Neuronal stem cell (in vitro differentiated cells): ENCODE data around the gene RGS11.

Experiments
- DNase-seq: peaks from one replicate; pipeline ENCODE4 v3.0.0-alpha.2; 2013; ENCODE audit warnings: low spot score
- H2AFZ ChIP-seq: one replicate; pipeline ENCODE4 v1.6.1; 2013; ENCODE audit warnings: mild to moderate bottlenecking, low read length, inconsistent platforms
- H2AK5ac ChIP-seq: 2 replicates; pipeline ENCODE4 v1.6.1; 2013; ENCODE audit warnings: low read depth, mild to moderate bottlenecking, inconsistent platforms, low read length, moderate library complexity, mixed read lengths
- H2BK120ac ChIP-seq: 2 replicates; pipeline ENCODE4 v1.6.1; 2013; ENCODE audit warnings: low read depth, mild to moderate bottlenecking, inconsistent platforms, low read length, moderate library complexity, mixed read lengths
- H2BK12ac ChIP-seq: one replicate; pipeline ENCODE4 v1.6.1; 2013; ENCODE audit warnings: low read length, inconsistent platforms
- H2BK15ac ChIP-seq: 2 replicates; pipeline ENCODE4 v1.6.1; 2013; ENCODE audit warnings: mild to moderate bottlenecking, low read length, inconsistent platforms, mixed read lengths
- H2BK5ac ChIP-seq: one replicate; pipeline ENCODE4 v1.6.1; 2013; ENCODE audit warnings: inconsistent platforms, mild to moderate bottlenecking, low read length, moderate library complexity
- H3K14ac ChIP-seq: one replicate; pipeline ENCODE4 v1.6.1; 2013; ENCODE audit warnings: low read length, inconsistent platforms
- H3K18ac ChIP-seq: 2 replicates; pipeline ENCODE4 v1.6.1; 2013; ENCODE audit warnings: low read length, inconsistent platforms
- H3K23ac ChIP-seq: 2 replicates; pipeline ENCODE4 v1.6.1; 2013; ENCODE audit warnings: low read depth, mild to moderate bottlenecking, mixed read lengths, low read length, inconsistent platforms; ENCODE audit not compliant: poor library complexity
- H3K27ac ChIP-seq: replicated peaks from 3 replicates; pipeline ENCODE4 v1.5.1; 2013; ENCODE audit warnings: low read length, inconsistent platforms
- H3K27me3 ChIP-seq, 3 experiments: 2 replicates each; pipeline ENCODE4 v1.6.1; 2013; ENCODE audit warnings: low read length in 3 of 3, mild to moderate bottlenecking in 2 of 3, inconsistent platforms in 1 of 3, low read depth in 1 of 3, mixed read lengths in 1 of 3, moderate library complexity in 1 of 3; ENCODE audit not compliant: control insufficient read depth in 3 of 3, insufficient read depth in 3 of 3
- H3K36me3 ChIP-seq, 2 donors: replicated peaks in 1 of 2; 2 replicates each; pipeline ENCODE4 v1.6.1; 2013; ENCODE audit warnings: low read length in 2 of 2; ENCODE audit not compliant: control insufficient read depth in 2 of 2, insufficient read depth in 2 of 2
- H3K4ac ChIP-seq: 2 replicates; pipeline ENCODE4 v1.6.1; 2013; ENCODE audit warnings: inconsistent platforms, mild to moderate bottlenecking, low read length, moderate library complexity
- H3K4me1 ChIP-seq, 2 donors: 1 replicate in 1 of 2; 2 replicates in 1 of 2; pipeline ENCODE4 v1.6.1; 2013; ENCODE audit warnings: low read length in 2 of 2, low read depth in 1 of 2; ENCODE audit not compliant: control insufficient read depth in 2 of 2, insufficient read depth in 1 of 2
- H3K4me2 ChIP-seq: one replicate; pipeline ENCODE4 v1.6.1; 2013; ENCODE audit warnings: mild to moderate bottlenecking, low read length, inconsistent platforms; ENCODE audit not compliant: insufficient read depth, poor library complexity, severe bottlenecking
- H3K4me3 ChIP-seq, 2 donors: 2 replicates each; pipeline ENCODE4 v1.5.1; 2013; ENCODE audit warnings: low read length in 2 of 2, mild to moderate bottlenecking in 2 of 2, inconsistent platforms in 1 of 2, moderate library complexity in 1 of 2
- H3K79me1 ChIP-seq: one replicate; pipeline ENCODE4 v1.6.1; 2013; ENCODE audit warnings: low read depth, mild to moderate bottlenecking, inconsistent platforms, low read length, moderate library complexity
- H3K9ac ChIP-seq: one replicate; pipeline ENCODE4 v1.6.1; 2013; ENCODE audit warnings: mild to moderate bottlenecking, low read depth, low read length, inconsistent platforms; ENCODE audit not compliant: poor library complexity
- H3K9me3 ChIP-seq, 2 donors: replicated peaks in 1 of 2; 2 replicates each; pipeline versions ENCODE3 to v1.6.1; 2013; ENCODE audit warnings: low read length in 2 of 2, mild to moderate bottlenecking in 2 of 2, inconsistent platforms in 1 of 2, low read depth in 1 of 2, mixed read lengths in 1 of 2, moderate library complexity in 1 of 2; ENCODE audit not compliant: control insufficient read depth in 2 of 2, insufficient read depth in 1 of 2
- H4K8ac ChIP-seq: one replicate; pipeline ENCODE4 v1.6.1; 2013; ENCODE audit warnings: low read depth, mild to moderate bottlenecking, inconsistent platforms, low read length, moderate library complexity
- H4K91ac ChIP-seq: one replicate; pipeline ENCODE4 v1.6.1; 2013; ENCODE audit warnings: low read length, low read depth, mild to moderate bottlenecking, inconsistent platforms; ENCODE audit not compliant: poor library complexity
- WGBS, 2 donors: extraction: QIAGEN DNeasy Blood & Tissue Kit; methylation state at CpG; one replicate each; pipeline ENCODE4 v1.1.7; 2013; ENCODE audit warnings: missing lambda C conversion rate in 2 of 2, mixed read lengths in 1 of 2; ENCODE audit not compliant: insufficient read length in 2 of 2, insufficient replicate concordance in 1 of 2; ENCODE audit errors: extremely low coverage in 2 of 2; 5-methylcytosine and 5-hydroxymethylcytosine counted together

RGS11 gene

GRCh38 chr16:261031-261691 is 14.6 kb downstream of the RGS11 start:
- Histone ChIP-seq H3K9me3 (no peaks in the 10 kb centered on the region), H3K36me3 (peaks cover 42 to 74% of the 10 kb centered on the region in 2 donors)
- WGBS, 2 donors, result no CpG with 5 or more reads among the region's 28 CpGs

GRCh38 chr16:260326-260725 is 15.4 kb downstream of the RGS11 start:
- no peak overlapping the region for H2BK15ac ChIP-seq
- no peaks in the 10 kb centered on the region for H3K27me3 ChIP-seq
- no peak overlapping the region for H2BK5ac ChIP-seq
- no CpG with 5 or more reads among the region's 19 CpGs for WGBS, 2 donors
- H3K4me3 ChIP-seq, result no peak overlapping the region
- no peak overlapping the region for H2BK120ac ChIP-seq
- no peak overlapping the region for H4K91ac ChIP-seq
- no peak overlapping the region for H3K14ac ChIP-seq
- H3K9me3 ChIP-seq, result no peaks in the 10 kb centered on the region
- no peak overlapping the region for H3K27ac ChIP-seq
- H3K9ac ChIP-seq, result no peak overlapping the region
- no peak for DNase-seq
- peaks cover 6% of the 10 kb centered on the region for H3K79me1 ChIP-seq
- H3K4ac ChIP-seq, result no peak overlapping the region
- no peak overlapping the region for H4K8ac ChIP-seq
- H2AK5ac ChIP-seq, result no peak overlapping the region
- no peaks in the 10 kb centered on the region for H3K4me1 ChIP-seq
- H3K4me2 ChIP-seq, result no peak overlapping the region
- H3K18ac ChIP-seq, result no peak overlapping the region
- peak overlapping the region; percentile 1 for H3K23ac ChIP-seq
- H2BK12ac ChIP-seq, result peak overlapping the region; percentile 58
- H2AFZ ChIP-seq, result no peak overlapping the region
- H3K36me3 ChIP-seq, result peaks cover 43 to 76% of the 10 kb centered on the region in 2 donors

More at GRCh38 chr16:261031-261691, 14.6 kb downstream of the RGS11 start:
- no peak overlapping the region for H2BK15ac ChIP-seq
- no peak overlapping the region for H2BK120ac ChIP-seq
- H2AFZ ChIP-seq, result no peak overlapping the region
- no peaks in the 10 kb centered on the region for H3K4me1 ChIP-seq
- H4K91ac ChIP-seq, result no peak overlapping the region
- H2BK12ac ChIP-seq, result no peak overlapping the region
- H4K8ac ChIP-seq, result no peak overlapping the region
- no peak for DNase-seq
- H3K4me3 ChIP-seq, result no peak overlapping the region
- no peak overlapping the region for H3K9ac ChIP-seq
- peaks cover 6% of the 10 kb centered on the region for H3K79me1 ChIP-seq
- H3K4me2 ChIP-seq, result no peak overlapping the region
- no peak overlapping the region for H3K23ac ChIP-seq
- H3K27me3 ChIP-seq, result no peaks in the 10 kb centered on the region
- H3K18ac ChIP-seq, result no peak overlapping the region
- H3K4ac ChIP-seq, result no peak overlapping the region
- H2AK5ac ChIP-seq, result no peak overlapping the region
- H3K14ac ChIP-seq, result peak overlapping the region; percentile 21
- no peak overlapping the region for H3K27ac ChIP-seq
- H2BK5ac ChIP-seq, result no peak overlapping the region

GRCh38 chr16:259814-260253 is 15.9 kb downstream of the RGS11 start:
- Histone ChIP-seq H3K14ac (no peak overlapping the region), H3K4ac (no peak overlapping the region), H3K79me1 (peaks cover 6% of the 10 kb centered on the region), H3K4me2 (no peak overlapping the region), H3K9me3 (no peaks in the 10 kb centered on the region), H3K27me3 (no peaks in the 10 kb centered on the region), H2BK15ac (no peak overlapping the region), H4K91ac (no peak overlapping the region), H3K4me1 (no peaks in the 10 kb centered on the region), H3K27ac (no peak overlapping the region), H3K18ac (no peak overlapping the region), H2AK5ac (no peak overlapping the region), H2BK120ac (no peak overlapping the region), H3K4me3 (no peak overlapping the region), H4K8ac (no peak overlapping the region), H2BK12ac (no peak overlapping the region), H2BK5ac (no peak overlapping the region), H3K23ac (no peak overlapping the region), H2AFZ (no peak overlapping the region), H3K36me3 (peaks cover 43 to 76% of the 10 kb centered on the region in 2 donors), H3K9ac (no peak overlapping the region)
- no peak for DNase-seq
- WGBS, 2 donors, result no CpG with 5 or more reads among the region's 13 CpGs

- no peak overlapping the region for H4K8ac ChIP-seq
- no peak overlapping the region for H3K23ac ChIP-seq
- no CpG with 5 or more reads among the region's 10 CpGs for WGBS, 2 donors
- H3K79me1 ChIP-seq, result peaks cover 6% of the 10 kb centered on the region
- no peak for DNase-seq
- no peaks in the 10 kb centered on the region for H3K4me1 ChIP-seq
- no peak overlapping the region for H3K4me2 ChIP-seq
- H2BK12ac ChIP-seq, result no peak overlapping the region
- H3K9me3 ChIP-seq, result no peaks in the 10 kb centered on the region
- H3K14ac ChIP-seq, result no peak overlapping the region
- no peak overlapping the region for H3K4ac ChIP-seq
- H3K4me3 ChIP-seq, result no peak overlapping the region
- no peak overlapping the region for H2BK15ac ChIP-seq
- H2AK5ac ChIP-seq, result no peak overlapping the region
- peaks cover 44 to 76% of the 10 kb centered on the region in 2 donors for H3K36me3 ChIP-seq
- no peak overlapping the region for H2AFZ ChIP-seq
- H3K27me3 ChIP-seq, result no peaks in the 10 kb centered on the region
- H3K27ac ChIP-seq, result no peak overlapping the region
- H2BK5ac ChIP-seq, result no peak overlapping the region
- no peak overlapping the region for H4K91ac ChIP-seq
- no peak overlapping the region for H2BK120ac ChIP-seq
- no peak overlapping the region for H3K9ac ChIP-seq
- H3K18ac ChIP-seq, result no peak overlapping the region
These were observed 16.5 kb downstream of the RGS11 start for GRCh38 chr16:259226-259625.
